ENCODE data around the gene NSG2. TPM values are rescaled to one million over a fixed set of nuclear protein-coding genes. Genes with fewer than 3 reads are reported as not detected.
"Not testable (repeated sequence)": the region's sequence is repeated elsewhere in the genome, so short reads cannot be mapped to it uniquely, and the experiment has no call there.

NSG2 gene
- polyA plus RNA-seq, 3 donors: 0.19 to 0.55 (median 0.47) TPM

GRCh38 chr5:174093123-174093522 is 47.6 kb downstream of the NSG2 start:
- no peak for DNase-seq (ENCODE audit: extremely low read depth in 1 of 11, low read depth in 9 of 11, low spot score in 4 of 11)

- DNase-seq (ENCODE audit: extremely low read depth in 1 of 11, low read depth in 9 of 11, low spot score in 4 of 11): no peak
These were observed 49.5 kb downstream of the NSG2 start for GRCh38 chr5:174094857-174095606.

GRCh38 chr5:174096619-174097018 is 51.1 kb downstream of the NSG2 start:
- DNase-seq (ENCODE audit: extremely low read depth in 1 of 11, low read depth in 9 of 11, low spot score in 4 of 11): no peak

- no peak for DNase-seq (ENCODE audit: extremely low read depth in 1 of 11, low read depth in 9 of 11, low spot score in 4 of 11)
These were observed 52.1 kb downstream of the NSG2 start for GRCh38 chr5:174097486-174098185.

GRCh38 chr5:174098694-174099093 is 53.2 kb downstream of the NSG2 start:
- DNase-seq (ENCODE audit: extremely low read depth in 1 of 11, low read depth in 9 of 11, low spot score in 4 of 11): no peak

- DNase-seq (ENCODE audit: extremely low read depth in 1 of 11, low read depth in 9 of 11, low spot score in 4 of 11): no peak
These were observed 55.0 kb downstream of the NSG2 start for GRCh38 chr5:174100490-174100889.

- DNase-seq (ENCODE audit: extremely low read depth in 1 of 11, low read depth in 9 of 11, low spot score in 4 of 11): no peak
These were observed 55.8 kb downstream of the NSG2 start for GRCh38 chr5:174101195-174101730.

GRCh38 chr5:174102574-174102973 is 57.1 kb downstream of the NSG2 start:
- not testable (repeated sequence) for DNase-seq (ENCODE audit: extremely low read depth in 1 of 11, low read depth in 9 of 11, low spot score in 4 of 11)

- DNase-seq (ENCODE audit: extremely low read depth in 1 of 11, low read depth in 9 of 11, low spot score in 4 of 11): no peak
These were observed 61.6 kb downstream of the NSG2 start for GRCh38 chr5:174106997-174107655.

- DNase-seq (ENCODE audit: extremely low read depth in 1 of 11, low read depth in 9 of 11, low spot score in 4 of 11): no peak
These were observed 63.2 kb downstream of the NSG2 start for GRCh38 chr5:174108745-174109144.

GRCh38 chr5:174109698-174110260 is 64.3 kb downstream of the NSG2 start:
- no peak for DNase-seq (ENCODE audit: extremely low read depth in 1 of 11, low read depth in 9 of 11, low spot score in 4 of 11)

GRCh38 chr5:174110310-174110709 is 64.8 kb downstream of the NSG2 start:
- no peak for DNase-seq (ENCODE audit: extremely low read depth in 1 of 11, low read depth in 9 of 11, low spot score in 4 of 11)

- no peak for DNase-seq (ENCODE audit: extremely low read depth in 1 of 11, low read depth in 9 of 11, low spot score in 4 of 11)
These were observed 65.9 kb downstream of the NSG2 start for GRCh38 chr5:174111287-174111973.

- no peak for DNase-seq (ENCODE audit: extremely low read depth in 1 of 11, low read depth in 9 of 11, low spot score in 4 of 11)
These were observed 69.7 kb downstream of the NSG2 start for GRCh38 chr5:174115226-174115625.

- DNase-seq (ENCODE audit: extremely low read depth in 1 of 11, low read depth in 9 of 11, low spot score in 4 of 11): no peak
These were observed 73.4 kb downstream of the NSG2 start for GRCh38 chr5:174118823-174119467.

- peak in 6 of 11 donors; percentile 1 to 20 (median 13) for DNase-seq (ENCODE audit: extremely low read depth in 1 of 11, low read depth in 9 of 11, low spot score in 4 of 11)
These were observed 74.0 kb downstream of the NSG2 start for GRCh38 chr5:174119468-174119881.

- DNase-seq (ENCODE audit: extremely low read depth in 1 of 11, low read depth in 9 of 11, low spot score in 4 of 11): no peak
These were observed 75.0 kb downstream of the NSG2 start for GRCh38 chr5:174120401-174121005.

GRCh38 chr5:174134545-174134944 is 89.0 kb downstream of the NSG2 start:
- DNase-seq (ENCODE audit: extremely low read depth in 1 of 11, low read depth in 9 of 11, low spot score in 4 of 11): no peak
